HG03097 (cell line): ENCODE data around the gene CREG2.
"Not testable (repeated sequence)": the region's sequence is repeated elsewhere in the genome, so short reads cannot be mapped to it uniquely, and the experiment has no call there.

Experiments used
- ATAC-seq: cut with Tn5 transposase; IDR thresholded peaks from one replicate; pipeline ENCODE4 v1.9.1; 2021; ENCODE audit not compliant: unreplicated experiment, low FRiP score

Gene CREG2

DNA sequence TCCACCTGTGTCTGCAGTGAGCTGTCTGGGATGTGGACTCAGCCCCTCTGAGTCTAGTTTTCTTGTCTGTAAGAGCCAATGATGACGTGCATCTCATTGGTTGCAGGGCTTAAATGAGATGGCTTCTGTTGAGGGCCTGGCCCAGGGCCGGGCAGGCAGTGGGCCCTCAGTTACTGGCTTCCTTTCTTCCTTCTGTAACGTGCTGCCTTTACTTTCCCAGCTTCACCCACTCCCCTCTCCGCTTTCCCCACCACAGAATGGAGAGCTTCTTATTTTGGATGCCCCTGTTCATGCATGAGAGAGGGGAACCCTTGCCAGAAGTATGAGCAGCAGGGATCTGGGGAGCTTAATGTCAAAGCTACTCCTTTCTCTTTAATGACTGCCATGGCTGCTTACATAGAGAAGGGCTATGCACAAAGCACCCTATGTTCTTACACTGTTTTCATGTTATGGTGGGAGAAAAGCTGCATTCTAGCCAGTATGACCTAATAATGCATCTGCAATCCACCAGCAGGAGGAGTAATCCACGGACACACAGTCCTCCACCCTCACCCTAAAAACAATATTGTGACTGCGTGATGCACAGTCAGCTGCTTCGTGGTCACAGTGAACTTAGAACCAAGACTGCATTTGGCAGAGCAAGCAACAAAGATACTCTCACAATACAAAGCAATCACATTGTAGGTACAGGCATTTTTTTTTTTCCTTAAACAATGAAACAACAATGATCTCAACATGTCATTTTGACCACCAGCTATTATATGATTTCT is 37.2 kb downstream of the CREG2 start:
- no peak for ATAC-seq

DNA sequence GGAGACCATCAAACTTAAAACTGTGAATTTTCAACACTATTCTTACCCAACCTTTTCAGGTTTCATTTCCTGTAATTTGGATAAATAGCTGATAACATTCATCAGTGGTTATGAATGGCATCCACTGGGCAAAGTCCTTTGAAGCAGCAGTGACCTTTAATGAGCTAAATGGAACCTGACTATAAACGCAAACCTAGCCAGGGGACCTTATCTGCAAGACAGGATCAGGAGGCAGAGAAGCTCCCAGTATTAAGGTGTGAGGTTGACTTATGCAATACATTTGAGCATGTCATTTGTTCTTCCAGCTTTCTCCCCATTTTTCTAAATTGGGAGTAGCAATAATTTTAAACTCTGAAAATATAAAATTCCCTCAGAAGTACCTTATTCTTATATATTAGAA is 38.4 kb downstream of the CREG2 start:
- ATAC-seq = no peak

DNA sequence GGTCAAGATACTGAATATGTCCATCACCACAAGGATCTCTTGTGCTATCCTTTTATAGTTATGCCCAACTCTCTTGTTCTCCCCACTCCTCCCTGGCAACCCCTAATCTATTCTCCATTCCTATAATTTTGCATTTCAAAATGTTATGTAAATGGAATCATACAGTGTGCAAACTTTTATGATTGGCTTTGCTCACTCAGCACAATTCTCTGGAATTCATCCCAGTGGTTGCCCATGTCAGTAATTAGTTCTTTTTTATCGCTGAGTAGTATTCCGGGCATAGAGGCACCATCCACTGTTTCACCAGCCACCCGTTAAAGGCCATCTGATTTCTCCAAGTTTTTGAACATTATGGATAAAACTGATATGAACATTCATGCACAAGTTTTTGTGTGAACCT is 40.4 kb downstream of the CREG2 start:
- ATAC-seq = no peak

DNA sequence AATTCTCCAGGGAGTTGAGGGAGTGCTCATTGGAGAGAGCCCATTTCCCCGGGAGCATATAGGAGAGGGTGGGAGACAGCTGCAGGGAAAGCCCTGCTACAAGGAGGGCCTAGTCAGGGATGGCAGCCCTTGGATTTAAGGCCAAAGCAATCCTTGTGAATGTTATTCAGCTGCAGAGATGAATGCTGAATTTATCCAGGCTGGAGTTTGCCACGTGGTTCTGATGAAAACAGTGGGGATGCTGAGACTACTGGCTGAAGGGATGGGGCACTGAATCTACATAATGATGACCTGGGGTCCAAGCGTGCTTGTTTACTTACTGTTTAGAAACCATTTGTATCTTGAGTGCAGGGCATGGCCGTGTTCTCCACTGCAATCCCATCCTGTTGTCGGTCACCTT is 43.2 kb downstream of the CREG2 start:
- no peak for ATAC-seq

DNA sequence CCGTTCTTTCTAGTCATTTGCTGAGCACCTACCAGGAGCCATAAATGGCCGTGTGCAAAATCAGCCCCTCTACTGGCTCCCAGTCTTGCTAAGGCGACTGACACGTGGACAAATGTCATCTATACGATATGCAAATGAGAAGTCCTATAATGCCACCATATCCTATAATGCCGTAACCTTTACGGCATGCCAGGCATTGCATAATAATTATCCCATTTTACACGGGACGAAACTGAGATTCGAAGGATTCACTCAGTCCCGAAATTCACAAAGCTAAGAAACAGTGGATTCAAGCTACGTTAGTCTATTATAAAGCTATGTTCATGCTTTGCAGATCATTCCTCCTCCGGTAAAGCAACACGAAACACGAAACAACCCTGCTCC is 44.7 kb downstream of the CREG2 start:
- no peak for ATAC-seq

DNA sequence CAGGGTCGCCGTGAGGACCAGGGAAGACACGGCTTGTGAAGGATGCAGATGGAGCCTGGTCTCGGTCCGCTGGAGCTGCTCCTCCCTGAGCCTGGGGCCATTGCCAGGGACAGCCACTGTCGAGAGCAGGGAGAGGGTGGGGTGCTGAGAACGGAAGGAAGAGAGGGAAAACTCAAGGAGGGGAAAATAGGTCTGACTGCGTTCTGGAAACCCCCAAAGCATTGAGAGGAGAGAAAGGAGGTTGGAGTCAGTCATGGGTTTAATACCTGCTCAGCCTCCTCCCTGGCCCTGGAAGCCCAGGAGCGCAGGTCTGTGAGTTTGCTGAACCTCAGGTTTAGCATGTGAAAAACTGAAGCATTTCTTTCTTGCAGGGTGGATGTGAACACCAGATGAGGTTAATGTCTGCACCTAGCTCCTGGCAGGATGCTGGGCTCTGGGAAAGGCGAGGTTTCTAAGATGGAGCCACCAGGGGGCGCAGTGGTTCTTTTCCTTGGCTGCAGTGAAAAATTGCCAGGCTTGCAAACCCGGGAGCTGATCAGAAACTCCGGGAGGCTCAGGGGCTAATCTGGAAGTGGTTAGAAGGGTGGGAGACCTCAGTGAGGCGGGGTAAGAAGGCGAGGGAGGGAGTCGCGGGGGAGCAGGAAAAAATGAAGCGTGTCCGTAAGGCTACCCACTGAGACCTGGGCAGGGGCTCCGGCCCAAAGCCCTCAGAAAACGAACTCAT is 45.2 kb downstream of the CREG2 start:
- ATAC-seq = no peak

DNA sequence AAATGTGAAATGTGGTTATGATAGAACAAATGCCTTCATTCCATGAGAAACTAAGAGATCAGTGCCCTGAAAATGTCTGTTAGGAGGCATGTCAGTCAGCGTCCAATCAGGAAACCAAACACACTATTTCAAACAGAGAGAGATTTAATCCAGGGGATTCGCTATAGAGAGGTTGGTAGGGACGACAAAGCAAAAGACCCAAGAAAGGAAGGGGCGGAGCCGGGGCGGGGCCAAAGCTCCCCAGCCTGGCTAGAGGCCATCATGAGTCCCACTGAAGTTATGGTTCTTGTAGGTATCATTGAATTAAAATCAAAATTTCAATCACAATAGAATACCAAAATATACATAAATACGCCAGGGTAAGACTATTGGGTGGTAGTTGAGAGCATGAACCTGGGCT is 45.9 kb downstream of the CREG2 start:
- no peak for ATAC-seq

DNA sequence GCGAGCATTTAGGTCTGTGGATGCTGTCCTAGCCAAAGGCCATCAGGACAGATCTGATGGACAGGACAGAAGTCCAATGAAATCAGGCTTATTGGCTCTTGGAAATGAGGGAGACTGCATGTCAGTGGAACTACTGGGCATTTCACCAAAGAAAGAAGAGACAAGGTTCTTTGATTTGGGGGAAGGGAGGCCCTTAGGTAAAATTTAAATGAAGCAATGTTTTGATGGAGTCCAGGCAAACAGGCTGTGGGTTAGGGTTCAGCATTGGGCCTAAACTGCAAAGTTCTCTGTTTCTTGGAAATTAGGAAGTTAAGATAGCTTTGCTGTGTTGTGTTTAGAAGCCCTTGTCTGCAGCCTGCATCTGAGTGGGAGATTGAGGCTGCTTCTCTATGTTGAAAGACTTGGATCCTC is 47.2 kb downstream of the CREG2 start:
- no peak for ATAC-seq

DNA sequence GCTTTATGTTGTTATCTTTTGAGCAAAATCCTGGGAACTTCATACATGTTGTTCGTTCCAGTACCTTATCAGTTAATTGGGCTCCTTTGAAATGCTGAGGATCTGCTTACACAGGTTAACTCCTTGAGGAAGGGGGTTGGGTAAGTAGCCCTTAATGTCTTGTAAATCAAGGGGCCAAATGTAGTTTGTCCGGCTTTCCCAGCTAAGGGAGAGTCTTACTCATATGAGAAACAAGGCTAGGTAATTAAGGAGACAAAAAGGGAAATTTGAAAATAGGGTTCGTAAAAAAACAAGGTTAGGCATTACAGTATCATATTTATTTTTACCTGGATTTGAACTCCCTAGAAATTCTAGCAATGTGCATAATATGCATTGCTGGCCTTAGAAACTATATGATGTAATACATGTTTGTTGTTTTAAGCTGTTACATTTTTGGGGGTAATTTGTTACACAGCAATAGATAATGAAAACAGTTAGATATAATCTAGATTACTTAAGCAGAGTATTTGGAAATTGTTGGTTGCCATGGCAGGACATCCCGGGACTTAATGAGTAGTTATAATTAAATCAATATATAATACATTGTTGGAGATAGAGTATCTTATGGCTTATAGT is 47.9 kb downstream of the CREG2 start:
- ATAC-seq = no peak

DNA sequence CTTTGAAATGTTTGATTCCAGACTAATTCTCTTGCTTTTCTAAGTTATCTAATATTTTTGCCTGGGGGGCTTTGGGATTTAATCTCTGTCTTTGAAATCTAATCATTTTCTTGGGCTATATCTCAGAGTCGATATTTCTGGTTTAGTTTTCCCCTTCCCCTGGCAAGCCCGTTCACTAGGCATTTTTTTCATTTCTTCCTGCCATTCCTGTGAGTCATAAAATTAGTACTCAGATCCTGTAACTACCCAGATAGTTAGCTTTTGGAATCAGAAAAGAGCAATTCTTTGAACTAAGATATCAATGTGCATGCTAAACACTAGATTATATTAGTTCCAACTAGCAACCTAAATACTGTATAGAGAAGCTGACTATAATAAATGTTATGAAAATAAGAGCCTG is 49.4 kb downstream of the CREG2 start:
- ATAC-seq = no peak

DNA sequence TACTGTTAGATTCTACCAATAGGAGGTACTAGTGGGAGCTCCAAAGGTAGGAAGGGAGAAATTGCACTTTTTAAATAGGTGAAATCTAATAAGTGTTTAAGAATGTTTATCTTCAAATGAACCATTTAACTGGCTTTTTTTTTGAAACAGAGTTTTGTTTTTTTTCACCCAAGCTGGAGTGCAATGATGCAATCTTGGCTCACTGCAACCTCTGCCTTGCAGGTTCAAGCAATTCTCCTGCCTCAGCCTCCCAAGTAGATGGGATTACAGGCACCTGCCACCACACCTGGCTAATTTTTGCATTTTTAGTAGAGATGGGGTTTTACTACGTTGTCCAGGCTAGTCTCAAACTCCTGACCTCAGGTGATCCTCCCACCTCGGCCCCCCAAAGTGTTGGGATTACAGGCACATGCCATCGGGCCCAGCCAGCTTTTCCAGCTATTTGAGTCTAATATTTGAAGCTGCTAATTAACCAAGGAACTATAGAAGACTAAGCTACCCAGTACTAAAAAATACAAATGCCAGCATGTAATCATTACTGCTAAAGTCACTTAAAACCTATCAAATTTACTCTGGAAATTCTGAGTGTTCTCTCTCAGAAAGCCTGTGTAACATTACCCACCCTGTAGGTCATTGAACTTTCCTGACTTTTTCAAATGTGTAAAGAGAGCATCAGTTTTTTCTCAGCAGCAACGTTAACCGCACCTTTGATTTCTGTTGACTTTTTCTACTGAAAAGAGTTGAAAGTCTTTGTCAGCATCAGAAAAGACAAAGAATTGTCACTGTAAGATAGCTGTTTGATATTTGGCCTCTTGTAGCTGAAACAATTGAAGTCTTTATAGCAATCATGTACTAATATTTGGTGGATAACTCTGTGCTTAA is 54.2 kb downstream of the CREG2 start:
- ATAC-seq = no peak

DNA sequence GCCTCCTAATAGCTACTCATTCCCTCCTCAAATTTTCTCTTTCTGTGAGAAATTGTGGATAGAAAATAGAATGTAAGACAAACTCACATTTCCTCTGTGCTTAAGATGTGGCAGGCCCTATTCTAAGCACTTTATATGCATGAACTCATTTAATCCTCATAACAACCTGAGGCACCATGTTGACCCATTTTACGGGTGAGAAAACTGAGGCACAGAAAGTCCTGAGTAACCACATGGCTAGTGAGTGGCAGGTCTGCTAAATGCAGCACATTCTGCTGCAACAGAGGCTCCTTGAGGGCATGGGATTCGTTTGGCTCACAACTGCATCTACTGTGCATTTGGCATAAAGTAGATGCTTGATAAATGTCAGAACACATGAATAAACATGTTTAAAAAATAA is 56.1 kb downstream of the CREG2 start:
- ATAC-seq = no peak

DNA sequence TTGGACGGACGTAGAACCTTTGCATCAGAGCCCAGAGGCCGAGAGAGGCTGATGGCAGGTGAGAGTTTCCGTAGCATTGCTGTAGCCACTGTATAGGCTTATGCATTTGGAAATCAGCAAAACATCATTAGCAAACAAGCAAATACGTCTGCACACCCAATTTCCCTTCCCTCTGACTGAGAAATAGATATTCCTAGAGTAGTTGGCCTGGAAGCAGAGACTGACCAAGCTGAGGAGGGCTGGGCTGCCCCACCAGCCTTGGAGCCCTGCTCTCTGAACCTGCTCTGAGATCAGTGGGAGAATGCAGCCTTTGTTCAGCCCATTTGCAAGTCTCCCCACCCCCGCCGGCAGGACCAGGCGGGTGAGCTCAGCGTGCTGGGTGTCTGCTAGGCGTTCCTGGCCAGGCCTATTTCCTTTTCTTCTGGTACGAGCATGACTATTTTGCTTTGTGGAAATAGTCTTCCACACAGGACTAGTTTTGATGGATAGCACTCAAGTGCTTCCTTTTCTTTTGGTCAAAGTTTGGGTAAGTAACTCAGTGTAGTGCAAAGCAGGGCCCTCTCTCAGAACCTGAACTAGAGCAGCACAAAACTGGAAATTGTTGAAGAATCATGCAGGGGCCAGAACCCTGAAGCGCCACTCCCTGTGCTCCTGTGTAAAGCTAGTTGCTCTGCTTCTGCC is 56.9 kb downstream of the CREG2 start:
- ATAC-seq = no peak

DNA sequence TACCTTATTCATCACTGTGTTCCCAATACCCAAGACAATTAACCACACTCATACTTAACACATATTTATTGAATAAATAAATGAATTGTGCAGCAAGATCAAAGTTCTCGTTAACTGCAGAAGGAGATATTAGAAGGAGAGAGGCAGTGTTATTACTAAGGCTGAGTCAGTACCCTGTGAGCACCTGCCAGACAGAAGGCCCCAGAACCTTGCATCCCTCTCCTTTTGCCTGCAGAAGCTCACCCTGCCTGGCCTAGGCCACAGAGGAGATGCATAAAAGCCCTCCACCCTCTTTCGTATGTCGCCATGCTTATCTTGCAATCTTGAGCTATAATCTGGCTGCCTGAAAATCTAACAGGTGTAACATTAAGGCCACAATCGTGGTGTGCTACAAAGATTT is 58.3 kb downstream of the CREG2 start:
- no peak for ATAC-seq

DNA sequence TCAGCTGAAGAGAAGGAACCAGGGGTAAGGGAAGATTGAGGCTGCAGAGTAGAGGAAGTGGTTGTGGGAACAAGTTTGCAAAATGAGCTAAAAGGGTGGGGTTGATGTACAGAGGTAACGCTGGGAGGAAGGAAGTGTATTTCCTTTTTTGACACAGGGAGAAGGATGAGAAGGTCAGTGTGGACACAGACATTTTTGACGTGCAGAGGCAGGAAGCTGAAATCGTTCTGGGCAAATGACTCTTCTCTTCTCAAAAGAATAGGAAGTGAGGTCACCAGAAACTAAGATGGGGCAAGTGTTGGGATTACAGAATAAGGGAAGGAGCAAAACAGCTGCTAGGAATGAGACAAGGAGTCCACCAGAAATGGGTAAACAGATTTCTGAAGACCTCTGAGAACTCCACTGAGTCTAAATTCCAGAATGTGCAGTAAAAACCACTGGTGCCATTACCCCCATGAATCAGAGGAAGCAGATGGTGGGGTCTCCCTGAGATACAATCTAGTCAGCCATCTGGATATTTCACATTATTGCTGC is 58.8 kb downstream of the CREG2 start:
- ATAC-seq = peak; percentile 85

DNA sequence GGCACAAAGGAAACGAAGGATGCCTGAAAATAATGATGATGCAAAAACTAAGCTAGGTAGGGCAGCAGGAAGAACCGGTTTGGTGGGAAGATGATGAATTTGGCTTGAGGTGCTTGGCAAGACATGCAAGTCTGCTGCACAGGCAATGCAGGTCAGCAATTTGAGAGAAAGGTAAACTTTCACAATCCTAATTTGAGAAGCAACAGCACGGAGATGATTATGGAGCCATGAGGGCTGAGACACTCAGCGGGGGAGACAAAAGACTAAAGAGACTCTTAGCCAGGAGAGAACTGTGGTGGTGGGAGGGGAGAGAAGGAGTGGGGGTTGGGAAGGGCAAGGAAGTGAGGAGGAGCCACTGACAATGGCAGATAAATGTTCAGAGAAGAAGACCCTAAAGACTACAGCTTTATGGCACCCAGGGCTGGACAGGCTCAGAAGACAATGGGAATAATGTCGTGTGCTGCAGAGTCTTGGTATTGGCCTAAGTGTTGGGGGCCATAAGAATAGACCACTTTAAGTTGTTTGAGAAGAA is 59.4 kb downstream of the CREG2 start:
- no peak for ATAC-seq

DNA sequence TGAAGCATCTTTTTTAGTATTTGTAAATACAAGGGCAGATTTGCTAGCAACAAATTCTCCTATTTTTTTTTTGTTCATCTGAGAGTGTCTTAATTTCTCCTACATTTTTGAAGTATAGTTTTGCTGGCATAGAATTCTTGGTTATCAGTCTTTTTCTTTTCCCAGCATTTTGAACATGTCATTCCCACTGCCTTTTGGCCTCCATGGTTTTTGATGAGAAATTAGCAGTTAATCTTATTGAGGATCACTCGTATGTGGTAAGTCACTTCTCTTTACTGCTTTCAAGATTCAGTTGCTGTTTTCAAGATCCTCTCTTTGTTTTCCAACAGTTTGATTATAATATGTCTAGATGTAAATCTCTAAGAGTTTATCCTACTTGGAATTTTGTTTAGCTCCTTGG is 61.9 kb downstream of the CREG2 start:
- ATAC-seq = no peak

DNA sequence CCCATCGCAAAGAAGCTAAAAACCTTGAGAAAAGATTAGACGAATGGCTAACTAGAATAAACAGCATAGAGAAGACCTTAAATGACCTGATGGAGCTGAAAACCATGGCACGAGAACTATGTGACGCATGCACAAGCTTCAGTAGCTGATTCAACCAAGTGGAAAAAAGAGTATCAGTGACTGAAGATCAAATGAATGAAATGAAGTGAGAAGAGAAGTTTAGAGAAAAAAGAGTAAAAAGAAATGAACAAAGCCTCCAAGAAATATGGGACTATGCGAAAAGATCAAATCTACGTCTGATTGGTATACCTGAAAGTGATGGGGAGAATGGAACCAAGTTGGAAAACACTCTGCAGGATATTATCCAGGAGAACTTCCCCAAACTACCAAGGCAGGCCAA is 70.7 kb downstream of the CREG2 start:
- not testable (repeated sequence) for ATAC-seq

DNA sequence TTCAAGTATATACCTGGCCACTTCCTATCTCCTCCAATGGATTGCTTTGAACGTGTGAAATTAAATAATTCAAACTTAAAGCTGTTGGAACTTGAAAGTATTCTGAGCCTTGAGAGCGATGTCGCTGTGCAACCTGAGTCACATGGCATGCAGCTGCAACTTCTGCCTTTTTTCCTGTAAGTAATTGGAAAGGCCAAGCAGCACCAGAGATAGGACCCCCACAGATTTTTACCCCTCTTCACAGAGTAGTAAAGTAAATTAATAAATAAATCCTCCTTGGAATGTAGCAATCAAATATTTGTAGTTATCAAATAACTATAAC is 75.6 kb downstream of the CREG2 start:
- no peak for ATAC-seq
